ENCODE data around the gene SPO11.

SPO11 gene

GRCh38 chr20:57369596-57369995 is 40.0 kb downstream of the SPO11 start:
- Mint-ChIP-seq H3K9me3 (no peaks in the 10 kb centered on the region), H3K27me3 (ENCODE audit: low read depth) (no peaks in the 10 kb centered on the region), H3K36me3 (ENCODE audit: low read depth) (peaks cover 70% of the 10 kb centered on the region), H3K4me1 (ENCODE audit: low read depth) (peaks cover 14% of the 10 kb centered on the region), H3K27ac (no peak overlapping the region), H3K4me3 (no peak overlapping the region)
- DNase-seq (ENCODE audit: low spot score) = no peak

DNA sequence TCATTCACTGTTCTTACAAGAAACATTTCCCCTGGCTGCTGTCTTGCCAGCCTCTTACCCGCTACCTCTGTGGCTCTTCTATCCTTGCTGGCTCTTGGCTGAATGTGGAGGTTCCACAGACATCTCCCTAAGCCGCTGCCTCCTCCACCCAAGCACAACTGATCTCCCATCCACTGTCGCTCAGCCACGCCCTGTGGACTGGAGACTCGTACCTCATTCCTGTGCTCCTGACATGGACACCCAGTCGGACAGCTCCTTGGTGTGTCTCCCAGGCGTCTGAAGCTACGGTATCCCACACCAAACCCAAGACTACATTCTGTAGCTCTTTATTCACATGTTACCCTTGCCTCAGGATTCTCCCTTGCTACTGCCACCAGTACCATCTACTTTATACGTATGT is 40.7 kb downstream of the SPO11 start:
- Mint-ChIP-seq H3K27me3 (ENCODE audit: low read depth) (no peaks in the 10 kb centered on the region), H3K36me3 (ENCODE audit: low read depth) (peaks cover 74% of the 10 kb centered on the region), H3K27ac (no peak overlapping the region), H3K4me1 (ENCODE audit: low read depth) (peaks cover 16% of the 10 kb centered on the region), H3K4me3 (no peak overlapping the region), H3K9me3 (no peaks in the 10 kb centered on the region)
- DNase-seq (ENCODE audit: low spot score) = no peak

DNA sequence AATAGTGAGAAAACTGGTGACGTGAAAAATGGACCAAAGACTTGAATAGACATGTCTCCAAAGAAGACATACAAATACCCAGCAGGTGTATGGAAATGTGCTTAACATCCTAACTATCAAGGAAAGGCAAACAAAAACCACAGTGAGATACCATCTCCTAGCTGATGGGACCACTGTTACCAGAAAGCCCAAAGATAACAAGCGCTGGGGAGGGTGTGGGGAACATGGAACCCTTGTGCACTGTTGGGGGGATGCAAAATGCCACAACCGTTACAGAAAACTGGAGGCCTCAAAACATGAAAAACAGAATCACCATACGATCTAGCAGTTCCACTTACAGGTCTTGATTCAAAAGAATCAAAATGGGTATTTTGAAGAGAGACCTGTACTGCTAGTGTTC is 41.8 kb downstream of the SPO11 start:
- Mint-ChIP-seq H3K4me1 (ENCODE audit: low read depth) (peaks cover 18% of the 10 kb centered on the region), H3K27ac (no peak overlapping the region), H3K9me3 (no peaks in the 10 kb centered on the region), H3K36me3 (ENCODE audit: low read depth) (peaks cover 73% of the 10 kb centered on the region), H3K27me3 (ENCODE audit: low read depth) (no peaks in the 10 kb centered on the region), H3K4me3 (no peak overlapping the region)
- DNase-seq (ENCODE audit: low spot score) = no peak

DNA sequence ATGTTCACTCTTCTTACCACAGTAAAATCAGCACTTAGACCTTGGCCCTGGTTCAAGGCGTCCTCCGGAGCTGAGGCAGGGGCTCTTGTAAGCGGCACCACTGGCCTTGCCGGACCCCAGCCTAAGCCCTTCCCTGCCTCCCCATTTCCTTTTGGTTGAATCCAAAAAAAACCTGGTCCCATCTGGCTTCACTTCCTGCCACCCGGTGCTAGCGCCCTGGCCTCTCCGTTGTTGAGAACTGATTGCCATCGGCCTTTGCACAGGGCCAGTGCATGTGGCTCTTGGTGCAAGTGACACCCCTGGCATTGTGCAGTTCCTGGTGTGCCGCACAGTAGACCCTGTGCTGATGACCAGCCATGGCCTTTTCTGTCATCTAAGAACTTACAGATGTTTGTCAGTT is 42.6 kb downstream of the SPO11 start:
- Mint-ChIP-seq H3K4me3 (no peak overlapping the region), H3K27me3 (ENCODE audit: low read depth) (no peaks in the 10 kb centered on the region), H3K27ac (no peak overlapping the region), H3K36me3 (ENCODE audit: low read depth) (peaks cover 70% of the 10 kb centered on the region), H3K9me3 (no peaks in the 10 kb centered on the region), H3K4me1 (ENCODE audit: low read depth) (peaks cover 19% of the 10 kb centered on the region)
- DNase-seq (ENCODE audit: low spot score) = no peak

DNA sequence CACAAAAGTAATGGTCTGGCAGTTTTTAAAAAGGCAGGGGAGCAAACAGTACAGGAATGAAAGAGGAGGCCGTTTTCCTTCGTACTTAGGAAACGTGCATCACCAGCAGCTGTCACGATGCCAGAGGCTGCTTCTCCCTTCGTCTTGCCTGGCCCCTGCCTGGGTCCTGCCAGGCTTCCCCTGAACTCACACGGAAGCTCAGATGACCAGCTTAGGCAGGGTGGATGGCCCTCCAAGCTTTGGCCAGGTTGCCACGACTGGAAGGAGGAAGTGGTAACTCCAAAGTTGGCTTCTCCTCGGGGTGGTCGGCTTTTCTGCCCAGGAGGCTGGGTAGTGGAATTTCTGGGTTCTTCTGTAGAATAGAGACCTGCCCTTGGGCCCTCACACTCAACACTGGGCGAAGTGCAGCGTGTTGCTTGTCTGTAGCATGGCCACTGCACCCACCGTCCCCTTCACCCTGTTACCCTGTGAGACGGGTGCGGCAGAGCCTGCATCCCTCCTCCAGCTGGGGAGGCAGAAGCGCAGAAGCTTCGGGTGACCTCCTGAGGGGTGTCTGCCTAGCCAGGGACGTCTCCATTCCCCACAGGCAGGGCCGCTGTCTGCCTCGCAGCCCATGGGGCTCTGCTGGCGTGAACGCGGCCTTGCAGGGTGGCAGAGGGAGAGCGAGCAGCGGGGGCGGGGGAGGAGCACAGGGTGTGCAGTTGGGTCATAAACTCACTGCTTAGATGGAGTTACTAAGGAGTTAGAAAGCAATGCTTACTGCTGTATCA is 43.2 kb downstream of the SPO11 start:
- no peaks in the 10 kb centered on the region for H3K9me3 Mint-ChIP-seq
- H3K36me3 Mint-ChIP-seq (ENCODE audit: low read depth) = peaks cover 73% of the 10 kb centered on the region
- H3K27me3 Mint-ChIP-seq (ENCODE audit: low read depth) = no peaks in the 10 kb centered on the region
- H3K4me3 Mint-ChIP-seq = no peak overlapping the region
- H3K4me1 Mint-ChIP-seq (ENCODE audit: low read depth) = peaks cover 25% of the 10 kb centered on the region
- no peak for DNase-seq (ENCODE audit: low spot score)
- H3K27ac Mint-ChIP-seq = no peak overlapping the region

DNA sequence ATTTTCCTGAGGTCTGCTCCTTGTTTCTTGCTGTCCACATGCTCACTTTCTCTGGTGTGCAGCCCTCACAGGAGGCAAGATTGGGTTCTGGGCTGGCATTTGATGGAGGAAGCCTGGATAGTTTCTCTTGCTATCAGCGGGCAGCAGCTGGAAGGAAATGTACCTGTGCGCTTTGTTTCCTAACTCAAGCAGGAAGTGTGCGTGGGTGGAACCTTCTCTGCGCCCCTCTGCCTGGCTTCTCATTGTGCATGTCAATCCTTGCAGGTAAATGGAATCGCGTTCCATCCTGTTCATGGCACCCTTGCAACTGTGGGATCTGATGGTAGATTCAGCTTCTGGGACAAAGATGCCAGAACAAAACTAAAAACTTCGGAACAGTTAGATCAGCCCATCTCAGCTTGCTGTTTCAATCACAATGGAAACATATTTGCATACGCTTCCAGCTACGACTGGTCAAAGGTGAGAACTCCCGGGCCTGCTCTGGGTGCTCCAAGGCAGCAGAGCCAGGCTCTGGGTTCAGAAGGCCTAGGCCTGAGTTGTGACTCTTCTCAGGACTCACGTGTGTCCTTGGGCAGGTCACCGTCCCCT is 44.8 kb downstream of the SPO11 start:
- Mint-ChIP-seq H3K4me1 (ENCODE audit: low read depth) (peaks cover 39% of the 10 kb centered on the region), H3K36me3 (ENCODE audit: low read depth) (peaks cover 75% of the 10 kb centered on the region), H3K27ac (no peak overlapping the region), H3K4me3 (no peak overlapping the region), H3K9me3 (no peaks in the 10 kb centered on the region), H3K27me3 (ENCODE audit: low read depth) (no peaks in the 10 kb centered on the region)
- DNase-seq (ENCODE audit: low spot score) = no peak

DNA sequence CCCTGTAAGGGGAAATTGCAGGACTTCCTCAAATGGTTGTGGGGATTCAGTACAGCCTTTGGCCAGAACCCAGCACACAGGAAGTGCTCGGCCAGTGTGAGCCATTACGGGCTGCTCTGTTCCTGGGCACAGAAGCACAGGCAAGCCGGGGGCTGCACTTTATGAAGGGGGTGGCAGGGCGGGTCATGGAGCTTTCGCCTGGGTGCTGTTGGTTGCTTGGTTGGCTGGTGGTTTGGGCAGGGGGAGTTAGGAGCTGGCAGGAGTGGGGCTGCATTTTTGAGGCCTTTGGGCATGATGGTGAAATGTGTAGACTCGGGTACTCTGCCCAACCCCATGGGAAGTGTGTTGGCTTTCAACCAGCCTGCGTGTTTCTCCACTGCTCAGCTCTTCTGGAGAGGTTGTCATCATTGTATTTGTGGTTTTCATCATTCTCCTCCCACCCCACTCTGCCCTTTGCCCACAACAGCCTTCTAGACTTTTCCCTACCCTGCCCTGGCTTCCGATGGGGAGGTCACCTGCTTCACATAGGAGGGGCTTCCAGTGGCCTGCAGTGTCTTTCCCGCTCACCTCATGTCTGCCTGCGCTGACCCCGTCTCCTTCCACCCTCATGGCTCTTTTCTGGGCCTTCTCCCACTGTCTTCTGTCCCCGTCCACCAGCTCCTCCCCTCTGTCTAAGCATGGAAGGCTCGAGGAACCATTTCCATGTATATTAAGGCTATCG is 45.5 kb downstream of the SPO11 start:
- H3K27ac Mint-ChIP-seq = peak overlapping the region; percentile 12
- DNase-seq (ENCODE audit: low spot score) = no peak
- no peaks in the 10 kb centered on the region for H3K9me3 Mint-ChIP-seq
- peaks cover 44% of the 10 kb centered on the region for H3K4me1 Mint-ChIP-seq (ENCODE audit: low read depth)
- H3K4me3 Mint-ChIP-seq = no peak overlapping the region
- H3K36me3 Mint-ChIP-seq (ENCODE audit: low read depth) = peaks cover 73% of the 10 kb centered on the region
- H3K27me3 Mint-ChIP-seq (ENCODE audit: low read depth) = no peaks in the 10 kb centered on the region

- H3K9me3 Mint-ChIP-seq = no peaks in the 10 kb centered on the region
- peaks cover 46% of the 10 kb centered on the region for H3K4me1 Mint-ChIP-seq (ENCODE audit: low read depth)
- no peak for DNase-seq (ENCODE audit: low spot score)
- peaks cover 66% of the 10 kb centered on the region for H3K36me3 Mint-ChIP-seq (ENCODE audit: low read depth)
- H3K27me3 Mint-ChIP-seq (ENCODE audit: low read depth) = no peaks in the 10 kb centered on the region
- H3K27ac Mint-ChIP-seq = peak overlapping the region; percentile 12
- no peak overlapping the region for H3K4me3 Mint-ChIP-seq
Observed at GRCh38 chr20:57375652-57376230, 46.1 kb downstream of the SPO11 start.

GRCh38 chr20:57377350-57377749 is 47.7 kb downstream of the SPO11 start:
- Mint-ChIP-seq H3K27me3 (ENCODE audit: low read depth) (no peaks in the 10 kb centered on the region), H3K9me3 (no peaks in the 10 kb centered on the region), H3K27ac (peak overlapping the region; percentile 50), H3K4me1 (ENCODE audit: low read depth) (peaks cover 45% of the 10 kb centered on the region), H3K36me3 (ENCODE audit: low read depth) (peaks cover 60% of the 10 kb centered on the region), H3K4me3 (no peak overlapping the region)
- DNase-seq (ENCODE audit: low spot score) = no peak

DNA sequence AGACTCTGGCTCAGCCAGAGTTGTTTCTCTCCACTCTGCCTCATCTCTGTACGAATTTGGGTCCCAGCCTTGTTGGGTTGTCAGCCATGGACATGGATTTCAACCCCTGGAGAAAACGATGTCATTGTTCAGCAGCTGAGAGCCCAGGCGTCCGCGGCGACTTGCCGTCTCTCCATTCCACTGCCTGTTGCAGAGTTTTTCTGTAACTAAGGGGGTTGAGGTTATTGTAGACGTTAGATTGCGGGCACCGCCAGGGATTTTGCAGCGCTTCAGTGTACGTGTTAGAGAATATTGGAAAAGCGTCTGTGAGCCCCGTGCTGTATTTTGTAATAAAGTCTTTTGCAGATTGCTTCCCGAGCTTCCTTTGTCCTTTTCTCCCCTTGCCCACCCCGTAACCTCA is 48.5 kb downstream of the SPO11 start:
- Mint-ChIP-seq H3K9me3 (no peaks in the 10 kb centered on the region), H3K36me3 (ENCODE audit: low read depth) (peaks cover 62% of the 10 kb centered on the region), H3K4me1 (ENCODE audit: low read depth) (peaks cover 51% of the 10 kb centered on the region), H3K27me3 (ENCODE audit: low read depth) (no peaks in the 10 kb centered on the region), H3K4me3 (no peak overlapping the region), H3K27ac (peak overlapping the region; percentile 29)
- DNase-seq (ENCODE audit: low spot score) = no peak

- Mint-ChIP-seq H3K27ac (peak overlapping the region; percentile 74), H3K36me3 (ENCODE audit: low read depth) (peaks cover 56% of the 10 kb centered on the region), H3K4me3 (peak overlapping the region; percentile 20), H3K4me1 (ENCODE audit: low read depth) (peaks cover 51% of the 10 kb centered on the region), H3K27me3 (ENCODE audit: low read depth) (no peaks in the 10 kb centered on the region), H3K9me3 (no peaks in the 10 kb centered on the region)
- DNase-seq (ENCODE audit: low spot score) = no peak
Observed at GRCh38 chr20:57378646-57379262, 49.2 kb downstream of the SPO11 start.

GRCh38 chr20:57379263-57379647 is 49.7 kb downstream of the SPO11 start:
- DNase-seq (ENCODE audit: low spot score) = no peak
- no peaks in the 10 kb centered on the region for H3K9me3 Mint-ChIP-seq
- peak overlapping the region; percentile 74 for H3K27ac Mint-ChIP-seq
- H3K27me3 Mint-ChIP-seq (ENCODE audit: low read depth) = no peaks in the 10 kb centered on the region
- H3K36me3 Mint-ChIP-seq (ENCODE audit: low read depth) = peaks cover 55% of the 10 kb centered on the region
- H3K4me3 Mint-ChIP-seq = peak overlapping the region; percentile 20
- H3K4me1 Mint-ChIP-seq (ENCODE audit: low read depth) = peaks cover 49% of the 10 kb centered on the region

DNA sequence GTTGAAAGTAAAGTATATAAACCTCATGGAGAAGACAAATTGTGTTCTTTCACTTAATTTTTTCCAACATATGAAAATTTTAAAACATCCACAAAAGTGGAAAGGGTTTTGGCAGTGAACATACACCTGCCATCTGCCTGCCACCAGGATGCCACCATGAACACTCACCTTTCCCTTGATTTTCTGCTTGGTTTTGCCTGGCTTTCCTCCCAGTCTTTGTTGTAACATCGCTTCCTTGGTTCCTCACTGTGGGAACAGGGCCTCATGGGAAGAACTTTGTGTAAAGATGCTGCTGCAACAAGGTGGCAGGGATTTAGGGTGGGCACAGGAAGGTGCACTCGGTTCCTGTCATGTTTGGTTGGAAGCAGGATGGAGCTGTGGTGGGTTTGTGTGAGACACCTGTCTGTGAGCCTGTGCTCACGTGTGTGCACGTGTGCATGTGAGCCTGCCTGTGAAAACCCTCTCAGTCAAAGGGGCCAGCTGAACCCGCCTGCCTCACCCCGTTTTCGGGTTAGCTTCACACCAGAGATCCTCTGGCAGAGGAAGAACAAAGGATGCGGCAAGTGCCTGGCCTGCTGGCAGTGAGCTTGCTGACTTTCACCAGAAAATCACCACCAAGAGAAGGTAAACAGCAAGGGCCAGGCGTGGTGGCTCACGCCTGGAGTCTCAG is 50.6 kb downstream of the SPO11 start:
- Mint-ChIP-seq H3K4me3 (no peak overlapping the region), H3K9me3 (no peaks in the 10 kb centered on the region), H3K27me3 (ENCODE audit: low read depth) (no peaks in the 10 kb centered on the region), H3K36me3 (ENCODE audit: low read depth) (peaks cover 46% of the 10 kb centered on the region), H3K4me1 (ENCODE audit: low read depth) (peaks cover 44% of the 10 kb centered on the region), H3K27ac (peak overlapping the region; percentile 38)
- no peak for DNase-seq (ENCODE audit: low spot score)
